HG03280 (cell line): ENCODE data around the gene SYP.
"Not testable (repeated sequence)": the region's sequence is repeated elsewhere in the genome, so short reads cannot be mapped to it uniquely, and the experiment has no call there.

Experiments
- ATAC-seq: cut with Tn5 transposase; IDR thresholded peaks from one replicate; pipeline ENCODE4 v1.9.1; 2021; ENCODE audit warnings: mild to moderate bottlenecking, moderate library complexity; ENCODE audit not compliant: unreplicated experiment

SYP gene

GRCh38 chrX:49190821-49191573 lies 9.0 kb downstream of the SYP start:
- peak; percentile 92 for ATAC-seq

GRCh38 chrX:49189606-49190005 lies 10.4 kb downstream of the SYP start:
- ATAC-seq = no peak

- no peak for ATAC-seq
These were observed 11.4 kb downstream of the SYP start for GRCh38 chrX:49188468-49189076.

DNA sequence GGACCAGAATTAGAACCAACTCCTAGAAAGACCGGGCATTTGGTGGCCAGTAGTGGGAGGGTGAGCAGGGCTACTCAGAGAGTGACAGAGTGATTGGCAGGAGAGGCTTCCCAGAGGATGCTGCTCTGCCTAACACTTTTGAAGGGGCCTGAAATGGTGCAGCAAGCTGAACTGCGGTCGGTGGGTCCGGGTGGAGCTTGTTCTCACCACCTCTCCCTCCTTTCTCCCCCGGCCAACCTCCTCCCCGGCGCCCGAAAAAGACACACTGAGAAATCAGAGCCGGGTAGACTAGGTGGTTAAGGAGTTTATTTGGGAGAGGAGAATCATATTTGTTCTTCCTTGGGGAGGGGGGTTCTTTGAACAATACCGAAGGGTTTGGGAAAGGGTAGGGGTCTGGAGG lies 12.5 kb downstream of the SYP start:
- ATAC-seq = no peak

GRCh38 chrX:49187028-49187394 lies 13.0 kb downstream of the SYP start:
- ATAC-seq = no peak

DNA sequence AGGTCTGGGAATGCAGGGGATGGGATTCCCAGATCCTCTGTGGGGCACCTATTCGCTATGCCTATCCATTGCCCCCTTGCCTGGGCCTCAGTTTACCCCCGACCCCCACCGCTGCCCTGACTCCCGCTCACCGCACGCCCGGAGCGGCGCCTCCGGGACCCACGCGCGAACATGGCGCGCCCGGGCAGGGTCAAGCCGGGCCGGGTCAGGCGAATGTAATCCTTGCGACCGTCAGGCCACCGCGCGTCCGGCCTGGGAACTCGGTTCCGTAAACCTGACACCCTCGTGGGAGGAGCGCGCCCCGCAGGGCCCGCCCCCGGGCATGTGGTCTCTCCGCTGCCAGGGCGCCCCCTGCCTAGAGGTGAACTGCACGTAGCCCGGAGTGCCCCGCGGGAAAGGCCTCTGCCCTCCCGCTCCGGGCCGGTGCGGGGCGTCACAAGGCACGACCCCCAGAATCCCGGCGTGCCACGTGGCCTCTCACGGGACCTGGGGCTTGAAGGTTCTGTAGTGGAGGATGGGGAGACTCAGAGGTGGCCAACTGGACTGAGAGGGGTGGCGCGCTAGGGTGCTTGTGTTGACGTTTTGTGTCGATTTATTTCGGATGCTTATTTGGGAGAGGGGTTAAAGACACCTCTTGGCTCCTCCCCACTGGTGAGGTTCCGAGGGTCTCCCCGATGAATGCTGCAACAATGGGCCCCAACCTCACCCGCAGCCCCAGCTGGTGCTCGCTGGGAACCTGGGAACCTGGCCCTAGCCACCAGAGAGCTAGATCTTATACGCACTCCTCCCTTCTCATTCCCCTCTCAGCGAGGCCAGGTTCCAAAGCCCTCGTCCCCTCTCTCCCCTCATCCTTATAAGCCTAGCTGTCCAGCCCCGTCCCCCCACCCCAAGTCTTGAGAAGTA lies 13.6 kb downstream of the SYP start, which contains the start of gene PRICKLE3:
PRICKLE3 (minus strand) TSS at position 249 of the 903 bp plus-strand sequence; CDS start at position 173, 76 bp downstream.
- peak; percentile 35 for ATAC-seq

DNA sequence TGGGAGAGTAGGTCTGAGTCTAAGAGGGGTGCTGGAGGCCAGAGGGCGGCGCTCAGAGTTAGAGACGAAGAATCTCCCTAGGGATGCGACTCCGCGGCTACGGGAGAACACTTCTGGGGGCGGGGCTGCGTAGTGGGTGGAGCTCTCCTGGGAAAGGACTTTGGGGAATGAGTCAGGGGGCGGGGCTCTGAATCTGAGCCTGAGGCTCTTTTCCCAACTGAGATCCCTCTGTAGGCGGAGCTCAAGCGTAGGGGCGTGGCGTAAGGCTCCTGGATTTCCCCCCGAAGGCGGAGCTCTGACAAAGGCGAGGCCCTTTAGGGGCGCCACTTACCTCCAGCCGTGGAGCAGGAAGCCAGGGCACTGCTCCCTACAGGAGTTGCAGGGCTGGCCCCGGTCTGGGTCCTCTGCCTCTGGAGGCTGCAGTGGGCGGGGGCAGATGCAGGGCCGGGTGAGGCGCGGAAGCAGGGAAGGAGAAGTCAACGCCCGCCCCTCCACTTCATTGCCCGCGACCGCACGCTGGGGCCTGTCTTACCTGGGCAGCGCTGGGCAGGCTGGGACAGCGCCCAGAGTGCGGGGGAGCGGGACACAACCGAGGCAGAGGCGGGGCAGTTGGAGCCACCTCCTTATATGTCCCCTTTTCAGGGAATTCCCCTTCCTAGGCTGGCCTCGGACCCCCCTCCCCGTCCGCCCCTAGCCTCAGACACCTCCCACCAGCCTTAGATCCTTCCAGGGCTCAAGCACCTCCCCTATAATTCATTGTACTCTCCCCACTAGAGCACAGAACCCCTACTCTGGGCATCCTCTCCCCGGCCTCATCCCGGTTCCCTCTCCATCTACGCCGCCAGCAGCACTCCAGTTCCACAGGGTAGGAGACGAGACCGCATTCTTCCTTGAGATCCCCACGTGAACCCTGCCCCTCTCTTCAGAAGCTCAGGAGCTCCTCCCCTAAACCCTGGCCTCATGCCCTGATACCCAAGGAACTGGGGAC lies 15.4 kb downstream of the SYP start:
- no peak for ATAC-seq

DNA sequence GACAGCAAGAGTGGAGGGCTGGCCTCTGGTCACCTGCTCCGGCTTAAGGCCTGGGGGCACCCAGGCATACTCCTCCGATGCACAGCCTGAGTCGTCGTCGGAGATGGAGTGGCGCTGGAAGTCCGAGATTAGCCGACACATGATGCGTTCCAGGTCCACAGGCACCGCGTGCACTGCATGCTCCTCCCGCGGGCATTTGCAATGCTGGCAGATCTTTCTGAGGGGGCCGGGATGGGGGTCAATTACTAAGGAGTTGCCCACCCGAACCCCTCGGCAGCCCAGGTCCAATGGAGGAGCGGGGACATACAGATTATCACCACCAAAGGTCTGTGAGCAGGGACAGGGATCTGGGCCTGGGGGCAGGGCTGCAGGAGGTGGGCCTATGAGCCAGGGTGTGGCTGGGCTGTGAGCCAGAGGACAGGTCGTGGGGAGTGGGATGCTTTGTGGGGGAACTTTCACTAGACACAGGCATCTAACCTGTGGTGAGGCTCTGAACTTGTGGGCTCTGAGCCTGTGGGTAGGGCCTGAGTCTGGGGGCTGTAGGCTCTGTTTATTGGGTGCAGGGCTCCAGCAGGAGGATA lies 16.2 kb downstream of the SYP start:
- ATAC-seq = no peak

DNA sequence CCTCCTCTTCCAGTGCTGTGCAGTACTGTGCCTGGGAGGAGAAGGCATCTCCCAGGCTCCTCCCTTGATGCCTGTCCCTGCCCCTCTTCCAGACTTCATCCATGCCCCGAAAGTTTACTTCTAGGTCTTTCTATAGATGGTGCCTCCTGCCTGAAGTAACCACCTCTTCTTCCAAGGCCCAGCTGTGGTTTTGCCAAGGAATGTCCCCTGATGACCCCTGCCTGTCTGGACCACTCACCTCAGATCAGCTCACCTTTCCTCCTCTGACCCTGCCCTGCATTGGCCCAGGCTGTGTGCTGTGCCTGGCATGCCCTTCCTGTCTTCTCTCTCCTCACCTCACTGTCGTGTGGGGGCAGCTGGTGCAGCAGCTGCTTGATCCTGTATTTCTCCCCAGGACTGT lies 20.6 kb downstream of the SYP start:
- no peak for ATAC-seq

DNA sequence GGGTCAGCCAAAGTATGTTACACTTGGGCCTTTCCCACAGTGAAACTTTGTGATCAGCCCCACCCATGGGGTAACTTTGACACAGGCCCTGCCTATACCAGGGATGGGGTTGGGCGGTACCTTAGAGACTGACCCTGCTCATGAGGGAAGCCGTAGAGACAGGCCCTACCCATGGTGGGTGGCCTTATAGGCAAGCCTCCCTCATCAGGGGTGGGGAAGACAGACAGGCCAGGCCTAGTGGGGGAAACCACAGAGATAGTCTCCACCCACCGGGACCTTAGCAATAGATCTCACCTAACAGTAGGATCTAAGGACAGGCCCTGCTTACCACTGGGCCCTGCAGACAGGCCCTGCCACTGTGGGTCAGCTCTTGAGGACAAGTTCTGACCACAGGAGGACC lies 21.5 kb downstream of the SYP start:
- no peak for ATAC-seq

- no peak for ATAC-seq
These were observed 22.0 kb downstream of the SYP start for GRCh38 chrX:49177873-49178480.

GRCh38 chrX:49177338-49177833 lies 22.6 kb downstream of the SYP start:
- no peak for ATAC-seq

DNA sequence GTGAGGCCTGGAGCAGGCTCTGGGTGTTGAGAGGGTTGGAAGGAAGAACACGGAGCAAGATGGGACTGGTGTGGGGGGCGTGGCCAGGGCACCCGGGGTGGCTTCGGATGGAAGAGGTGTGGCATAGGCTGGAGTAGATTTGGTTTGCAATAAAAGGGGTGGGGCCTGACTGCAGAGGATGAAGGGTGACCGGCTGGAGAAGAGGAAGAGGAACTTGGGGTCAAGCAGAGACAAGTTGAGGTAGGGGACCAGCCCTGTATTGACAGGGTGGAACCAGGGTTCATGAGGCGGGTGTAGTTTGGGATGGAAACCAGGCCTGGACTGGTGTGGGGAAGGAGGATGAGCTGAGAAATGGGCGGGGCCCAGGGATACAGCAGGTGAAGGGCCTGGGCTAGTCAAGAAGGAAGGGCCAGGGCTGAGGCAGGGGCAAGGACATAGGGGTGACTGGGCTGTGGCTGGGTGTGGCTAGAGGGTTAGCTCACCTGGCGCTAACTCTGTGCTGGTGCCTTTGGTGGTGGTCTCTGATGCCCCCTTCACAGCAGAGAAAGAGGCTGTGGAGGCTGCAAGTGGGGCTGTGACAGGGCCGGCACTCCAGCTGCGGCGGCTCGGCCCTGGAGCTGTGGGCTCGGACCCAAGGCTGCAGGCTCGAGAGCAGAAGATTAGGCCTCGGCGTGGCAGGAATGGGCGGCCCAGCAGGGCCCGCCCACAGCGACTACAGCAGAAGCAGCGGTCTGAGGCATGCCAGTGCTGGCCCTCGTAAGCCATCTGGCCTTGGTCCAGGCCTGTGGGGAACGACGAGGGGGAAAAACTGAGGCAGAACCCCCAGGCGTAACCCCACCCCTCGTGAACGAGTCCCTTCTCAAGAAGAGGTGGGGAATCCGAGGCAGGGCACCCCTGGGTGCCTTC lies 23.3 kb downstream of the SYP start:
- no peak for ATAC-seq

GRCh38 chrX:49175435-49176274 lies 24.3 kb downstream of the SYP start:
- ATAC-seq = no peak

DNA sequence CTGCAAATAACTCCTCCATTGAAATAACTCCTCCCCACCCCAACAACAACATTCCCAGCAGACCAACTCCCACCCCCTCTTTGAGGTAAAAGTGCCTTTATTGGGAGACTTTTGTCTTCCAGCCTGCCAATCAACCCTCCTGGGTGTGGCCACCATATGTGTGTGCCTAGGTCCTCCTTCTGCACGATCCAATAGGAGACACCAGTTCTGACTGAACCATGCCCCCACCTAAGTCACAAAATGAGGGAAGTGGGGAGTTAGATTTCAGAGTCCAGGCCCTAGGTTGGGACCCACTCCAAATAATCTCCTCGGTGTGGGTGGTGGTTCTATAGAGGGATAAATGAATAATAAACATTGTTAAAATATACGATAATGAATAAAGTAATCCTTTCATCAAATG lies 25.3 kb downstream of the SYP start:
- no peak for ATAC-seq

DNA sequence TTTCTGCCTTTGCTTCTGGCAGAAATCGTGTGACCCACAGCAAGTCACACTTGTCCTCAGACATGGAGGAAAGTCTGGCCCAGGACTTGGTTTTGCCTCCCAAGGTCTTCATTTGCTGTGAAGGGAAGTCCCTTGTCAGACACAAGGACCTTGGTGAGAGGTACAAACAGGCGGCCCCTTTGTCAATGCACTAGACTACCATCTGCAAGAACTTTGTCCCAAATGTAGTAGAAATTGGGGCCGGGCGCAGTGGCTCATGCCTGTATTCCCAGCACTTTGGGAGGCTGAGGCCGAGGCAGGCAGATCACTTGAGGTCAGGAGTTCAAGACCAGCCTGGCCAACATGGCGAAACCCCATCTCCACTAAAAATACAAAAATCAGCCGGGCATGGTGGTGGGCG lies 26.4 kb downstream of the SYP start:
- not testable (repeated sequence) for ATAC-seq

GRCh38 chrX:49172280-49172780 lies 27.7 kb downstream of the SYP start:
- peak; percentile 71 for ATAC-seq
